ENCODE results near the gene SPRYD7. TPM values are rescaled to one million over a fixed set of nuclear protein-coding genes. Genes with fewer than 3 reads are reported as not detected.
A peak's percentile ranks its signal among the peaks of the same experiment; 100 is the strongest.

SPRYD7 gene
- polyA plus RNA-seq, 1 experiment, result 3.3 TPM

- CTCF ChIA-PET, result interaction anchor here (0.6 to 3.1 kb wide), 31 partner anchors 9 to 1095 kb away, joined by 3 to 16 read pairs (median 3); partner anchors contain the start of gene TRIM13
- POLR2A ChIA-PET, result interaction anchor here (0.6 kb wide), 1 partner anchor 209 kb away, joined by 4 read pairs; no protein-coding TSS in a partner anchor
- no peak overlapping the region for H3K4me3 ChIP-seq (ENCODE audit: low read depth, low read length)
- no peak for DNase-seq (ENCODE audit: low read depth)
- no peaks in the 10 kb centered on the region for H3K36me3 ChIP-seq (ENCODE audit: control insufficient read depth, insufficient read depth, low read length)
- TF ChIP-seq, protein P1, sequence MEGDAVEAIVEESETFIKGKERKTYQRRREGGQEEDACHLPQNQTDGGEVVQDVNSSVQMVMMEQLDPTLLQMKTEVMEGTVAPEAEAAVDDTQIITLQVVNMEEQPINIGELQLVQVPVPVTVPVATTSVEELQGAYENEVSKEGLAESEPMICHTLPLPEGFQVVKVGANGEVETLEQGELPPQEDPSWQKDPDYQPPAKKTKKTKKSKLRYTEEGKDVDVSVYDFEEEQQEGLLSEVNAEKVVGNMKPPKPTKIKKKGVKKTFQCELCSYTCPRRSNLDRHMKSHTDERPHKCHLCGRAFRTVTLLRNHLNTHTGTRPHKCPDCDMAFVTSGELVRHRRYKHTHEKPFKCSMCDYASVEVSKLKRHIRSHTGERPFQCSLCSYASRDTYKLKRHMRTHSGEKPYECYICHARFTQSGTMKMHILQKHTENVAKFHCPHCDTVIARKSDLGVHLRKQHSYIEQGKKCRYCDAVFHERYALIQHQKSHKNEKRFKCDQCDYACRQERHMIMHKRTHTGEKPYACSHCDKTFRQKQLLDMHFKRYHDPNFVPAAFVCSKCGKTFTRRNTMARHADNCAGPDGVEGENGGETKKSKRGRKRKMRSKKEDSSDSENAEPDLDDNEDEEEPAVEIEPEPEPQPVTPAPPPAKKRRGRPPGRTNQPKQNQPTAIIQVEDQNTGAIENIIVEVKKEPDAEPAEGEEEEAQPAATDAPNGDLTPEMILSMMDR (IDR thresholded peaks at IDR 0.05; ENCODE audit: insufficient read depth, low read depth, low read length), result peak; percentile 88
- no peaks in the 10 kb centered on the region for H3K27me3 ChIP-seq (ENCODE audit: control insufficient read depth, insufficient read depth, low read length)
Observed at GRCh38 chr13:49976314-49977258, 40.4 kb upstream of the SPRYD7 start.

DNA sequence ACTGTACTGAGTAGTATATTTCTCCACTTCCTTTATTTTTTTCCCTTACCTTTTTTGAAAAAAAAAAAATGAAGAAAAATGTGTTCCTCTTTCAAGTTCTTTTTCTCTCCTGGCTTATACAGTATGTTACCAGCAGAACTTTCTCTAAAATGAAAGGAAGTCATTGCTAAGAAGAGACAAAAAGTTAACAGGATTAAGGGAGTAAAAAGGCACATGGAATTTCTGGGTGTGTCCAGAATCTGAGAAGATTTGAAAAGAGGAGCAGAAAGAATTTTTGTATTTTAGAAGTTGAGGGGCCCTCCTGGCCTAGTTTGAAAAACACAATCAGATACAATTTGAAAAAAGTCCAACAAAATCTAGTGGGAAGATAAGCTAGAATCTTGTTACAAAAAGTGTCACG, 39.7 kb upstream of the SPRYD7 start:
- Histone ChIP-seq H3K4me3 (ENCODE audit: low read depth, low read length) (no peak overlapping the region), H3K36me3 (ENCODE audit: control insufficient read depth, insufficient read depth, low read length) (no peaks in the 10 kb centered on the region), H3K27me3 (ENCODE audit: control insufficient read depth, insufficient read depth, low read length) (no peaks in the 10 kb centered on the region)
- ChIA-PET CTCF (interaction anchor here (0.8 to 2.5 kb wide), 15 partner anchors 10 to 1096 kb away, joined by 3 to 16 read pairs (median 3); no protein-coding TSS in a partner anchor), POLR2A (no interaction called here)
- TF ChIP-seq, protein P1 (IDR thresholded peaks at IDR 0.05; ENCODE audit: insufficient read depth, low read depth, low read length), result no peak
- DNase-seq (ENCODE audit: low read depth), result no peak

DNA sequence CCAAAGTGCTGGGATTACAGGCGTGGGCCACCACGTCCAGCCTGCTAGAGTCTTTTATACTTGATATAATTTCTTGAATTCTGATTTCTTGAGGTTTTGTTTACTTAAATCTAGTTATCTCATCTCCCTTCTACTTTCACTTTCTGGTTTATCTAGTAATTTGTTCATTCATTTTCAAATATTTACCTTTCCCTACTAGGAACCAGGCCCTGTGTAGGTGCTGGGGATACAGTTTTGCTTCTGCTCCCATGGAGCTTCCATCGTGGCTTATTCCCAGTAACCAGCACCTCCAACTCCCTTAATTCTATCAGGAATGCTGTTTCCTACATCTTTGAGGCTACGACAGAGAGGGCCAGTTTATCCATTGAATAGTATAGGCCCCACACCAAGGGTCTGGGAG, 36.6 kb upstream of the SPRYD7 start:
- H3K27me3 ChIP-seq (ENCODE audit: control insufficient read depth, insufficient read depth, low read length), result no peaks in the 10 kb centered on the region
- ChIA-PET POLR2A (no interaction called here), CTCF (interaction anchor here (0.7 kb wide), 1 partner anchor 833 kb away, joined by 3 read pairs; no protein-coding TSS in a partner anchor)
- TF ChIP-seq, protein P1 (IDR thresholded peaks at IDR 0.05; ENCODE audit: insufficient read depth, low read depth, low read length), result no peak
- no peak for DNase-seq (ENCODE audit: low read depth)
- no peak overlapping the region for H3K4me3 ChIP-seq (ENCODE audit: low read depth, low read length)
- no peaks in the 10 kb centered on the region for H3K36me3 ChIP-seq (ENCODE audit: control insufficient read depth, insufficient read depth, low read length)

DNA sequence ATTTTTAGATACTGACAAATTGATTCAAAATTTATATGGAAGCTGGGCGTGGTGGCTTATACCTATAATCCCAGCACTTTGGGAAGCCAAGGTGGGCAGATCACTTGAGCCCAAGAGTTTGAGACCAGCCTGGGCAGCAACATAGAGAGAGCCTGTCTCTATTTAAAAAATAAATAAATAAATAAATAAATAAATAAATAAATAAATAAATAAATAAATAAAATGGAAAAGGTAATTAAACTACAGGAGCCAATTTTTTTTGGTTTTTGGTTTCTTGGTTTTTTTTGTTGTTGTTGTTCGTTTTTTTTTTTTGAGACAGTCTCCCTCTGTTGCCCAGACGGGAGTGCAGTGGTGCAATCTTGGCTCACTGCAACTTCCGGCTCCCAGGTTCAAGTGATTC, 31.3 kb upstream of the SPRYD7 start:
- Histone ChIP-seq H3K36me3 (ENCODE audit: control insufficient read depth, insufficient read depth, low read length) (no peaks in the 10 kb centered on the region), H3K27me3 (ENCODE audit: control insufficient read depth, insufficient read depth, low read length) (no peaks in the 10 kb centered on the region), H3K4me3 (ENCODE audit: low read depth, low read length) (no peak overlapping the region)
- CTCF ChIA-PET, result interaction anchor here (1.2 kb wide), 1 partner anchor 10 kb away, joined by 3 read pairs; no protein-coding TSS in a partner anchor
- DNase-seq (ENCODE audit: low read depth), result no peak
- TF ChIP-seq, protein P1 (IDR thresholded peaks at IDR 0.05; ENCODE audit: insufficient read depth, low read depth, low read length), result no peak
- POLR2A ChIA-PET, result no interaction called here

GRCh38 chr13:49958321-49958720, 22.2 kb upstream of the SPRYD7 start:
- Histone ChIP-seq H3K4me3 (ENCODE audit: low read depth, low read length) (no peak overlapping the region), H3K27me3 (ENCODE audit: control insufficient read depth, insufficient read depth, low read length) (no peaks in the 10 kb centered on the region), H3K36me3 (ENCODE audit: control insufficient read depth, insufficient read depth, low read length) (no peaks in the 10 kb centered on the region)
- POLR2A ChIA-PET, result no interaction called here
- no peak for DNase-seq (ENCODE audit: low read depth)
- TF ChIP-seq, protein P1 (IDR thresholded peaks at IDR 0.05; ENCODE audit: insufficient read depth, low read depth, low read length), result no peak
- CTCF ChIA-PET, result interaction anchor here (1.2 to 1.8 kb wide), 2 partner anchors 19 to 22 kb away, joined by 3 to 7 read pairs; partner anchors contain the start of gene SPRYD7

All from BJ (cell line).